Right lobe of liver (tissue), 4 donors: Measurements from ENCODE around the gene STX8.

Experiments used
- CTCF ChIP-seq, 4 donors: fragments of 200-600 bp in 3 of 4; fragments of 450-650 bp in 1 of 4; IDR thresholded peaks; one replicate each; pipeline versions ENCODE4 v1.5.1 to v1.8.0; 2016 to 2022; ENCODE audit warnings: antibody characterized with exemption in 4 of 4, mild to moderate bottlenecking in 2 of 4
- POLR2A ChIP-seq: fragments of 450-650 bp; IDR thresholded peaks from one replicate; pipeline ENCODE4 v1.6.1; 2017; ENCODE audit warnings: antibody characterized with exemption, mild to moderate bottlenecking
- donor health status: DM: no; HTN: no; CAD: no.
- donor health status: DM: no; HTN: no; CAD: no.
- donor health status: DM: no; HTN: yes; CAD: no.

DNA sequence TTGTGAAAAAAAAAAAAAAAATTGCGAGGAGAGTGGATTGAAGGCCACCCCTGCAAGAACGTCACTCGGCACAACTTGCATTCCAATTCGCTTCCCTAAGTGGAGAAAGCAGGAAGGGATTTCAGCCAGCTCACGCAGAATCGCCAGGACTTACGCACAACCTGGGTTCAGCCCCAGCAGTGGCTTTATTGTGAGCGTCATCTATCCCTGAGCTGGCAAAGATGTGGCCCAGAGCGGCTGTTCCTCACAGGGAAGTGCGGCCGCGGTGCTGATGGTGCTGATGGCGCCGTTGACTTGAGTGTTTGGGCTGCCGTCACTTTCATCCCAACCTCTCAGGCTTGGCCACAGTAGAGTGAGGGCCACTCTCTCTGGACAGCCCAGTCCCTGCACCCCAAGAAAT is 356.7 kb downstream of the STX8 start:
- TF ChIP-seq CTCF (IDR thresholded peaks at IDR 0.05) (no peak), POLR2A (no peak)
